Ishikawa (cell line): Measurements from ENCODE around the gene C16orf82.

Experiments used
- CEBPB ChIP-seq: IDR thresholded peaks from 2 replicates; pipeline ENCODE4 v1.6.1; 2012
- CREB1 ChIP-seq: IDR thresholded peaks from 2 replicates; pipeline ENCODE4 v1.6.1; 2012; ENCODE audit warnings: low read depth
- EGR1 ChIP-seq: IDR thresholded peaks from 2 replicates; pipeline ENCODE4 v1.6.1; 2012
- EP300 ChIP-seq: IDR thresholded peaks from 2 replicates; pipeline ENCODE4 v1.6.1; 2012; ENCODE audit warnings: borderline replicate concordance
- FOXM1 ChIP-seq: IDR thresholded peaks from 2 replicates; pipeline ENCODE4 v1.6.1; 2012; ENCODE audit warnings: low read depth, borderline replicate concordance
- MAX ChIP-seq: IDR thresholded peaks from 2 replicates; pipeline ENCODE4 v1.6.1; 2012
- NFIC ChIP-seq: IDR thresholded peaks from 2 replicates; pipeline ENCODE4 v1.6.1; 2012
- RAD21 ChIP-seq: IDR thresholded peaks from 2 replicates; pipeline ENCODE4 v1.6.1; 2012; ENCODE audit warnings: low read depth
- REST ChIP-seq: IDR thresholded peaks from 2 replicates; pipeline ENCODE4 v1.6.1; 2012; ENCODE audit warnings: low read depth, mild to moderate bottlenecking
- TAF1 ChIP-seq: IDR thresholded peaks from 2 replicates; pipeline ENCODE4 v1.6.1; 2012; ENCODE audit warnings: low read depth, mild to moderate bottlenecking
- TCF12 ChIP-seq: IDR thresholded peaks from 2 replicates; pipeline ENCODE4 v1.6.1; 2012; ENCODE audit warnings: low read depth
- TEAD4 ChIP-seq: IDR thresholded peaks from 2 replicates; pipeline ENCODE4 v1.6.1; 2012
- USF1 ChIP-seq: IDR thresholded peaks from 2 replicates; pipeline ENCODE4 v1.6.1; 2012
- YY1 ChIP-seq: IDR thresholded peaks from 2 replicates; pipeline ENCODE4 v1.6.1; 2012; ENCODE audit warnings: low read depth
- ZBTB7A ChIP-seq: IDR thresholded peaks from 2 replicates; pipeline ENCODE4 v1.6.1; 2012; ENCODE audit warnings: low read depth

Gene C16orf82

GRCh38 chr16:27066668-27067537 is at the start of gene C16orf82:
Gene C16orf82 (plus strand): TSS chr16:27066927.
- no peak for TF ChIP-seq CREB1
- no peak for TF ChIP-seq ZBTB7A
- no peak for TF ChIP-seq EGR1
- TF ChIP-seq TCF12: no peak
- TF ChIP-seq YY1: no peak
- TF ChIP-seq EP300: no peak
- TF ChIP-seq NFIC: no peak
- TF ChIP-seq FOXM1: no peak

GRCh38 chr16:27020031-27020430 is 46.7 kb upstream of the C16orf82 start:
- no peak for TF ChIP-seq YY1
- TF ChIP-seq ZBTB7A: no peak
- no peak for TF ChIP-seq TEAD4
- TF ChIP-seq NFIC: no peak
- TF ChIP-seq TAF1: no peak
- TF ChIP-seq CREB1: no peak
- no peak for TF ChIP-seq REST
- no peak for TF ChIP-seq FOXM1
- no peak for TF ChIP-seq MAX

GRCh38 chr16:27024010-27024409 is 42.7 kb upstream of the C16orf82 start:
- no peak for TF ChIP-seq TAF1

- peak; percentile 59 for TF ChIP-seq USF1
- TF ChIP-seq TAF1: no peak
These were observed 41.1 kb upstream of the C16orf82 start for GRCh38 chr16:27025581-27025980.

GRCh38 chr16:27027971-27028370 is 38.8 kb upstream of the C16orf82 start:
- no peak for TF ChIP-seq RAD21

GRCh38 chr16:27028591-27029110 is 38.1 kb upstream of the C16orf82 start:
- TF ChIP-seq TCF12 (no peak), RAD21 (no peak), YY1 (no peak), REST (no peak), ZBTB7A (no peak), CEBPB (no peak), EP300 (no peak), TEAD4 (no peak), TAF1 (no peak), USF1 (no peak), NFIC (no peak), MAX (no peak), CREB1 (no peak), EGR1 (no peak)

- TF ChIP-seq EGR1 (no peak), TAF1 (no peak), FOXM1 (no peak)
These were observed 37.2 kb upstream of the C16orf82 start for GRCh38 chr16:27029525-27029924.
